ENCODE measurements around the gene NPY. TPM values are rescaled to one million over a fixed set of nuclear protein-coding genes. Genes with fewer than 3 reads are reported as not detected.

Gene NPY
- polyA plus RNA-seq, 1 of the 3 experiments (the other 2 are of a cell fraction), result 2.6 TPM

DNA sequence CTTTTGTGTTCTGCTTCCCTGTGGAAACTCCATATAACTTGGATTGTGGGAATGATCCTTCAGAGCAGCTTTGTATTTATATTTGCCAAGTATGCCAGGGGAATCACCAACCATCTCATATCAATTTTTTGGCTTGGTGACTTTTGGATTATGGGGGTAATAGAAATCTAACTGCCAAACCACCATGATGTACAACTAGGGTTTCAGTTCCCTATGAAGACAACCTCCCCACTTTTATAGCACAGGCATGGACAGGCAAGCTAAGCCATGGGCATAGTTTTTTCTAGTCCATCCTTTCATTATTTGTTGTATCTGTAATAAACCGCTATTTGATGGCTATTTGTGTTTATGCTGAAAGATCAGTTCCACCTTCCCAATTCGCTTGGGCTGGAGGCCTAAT, 17.7 kb downstream of the NPY start:
- no peak for DNase-seq
- H3K4me3 ChIP-seq (ENCODE audit: low read depth in 2 of 2, low read length in 1 of 2), result no peak overlapping the region
- no peaks in the 10 kb centered on the region for H3K36me3 ChIP-seq (replicated peaks in 1 of 2; ENCODE audit: control insufficient read depth in 1 of 2, insufficient read depth in 2 of 2, low read length in 1 of 2)
- WGBS (ENCODE audit: low lambda C conversion rate), result 17% methylated on average over 2 of the region's 2 CpGs
- ChIA-PET CTCF (interaction anchor here (1.5 to 3.1 kb wide), 3 partner anchors 12 to 80 kb away, joined by 3 to 13 read pairs (median 9); no protein-coding TSS in a partner anchor), POLR2A (no interaction called here)
- no peaks in the 10 kb centered on the region for H4K20me1 ChIP-seq (ENCODE audit: insufficient read depth)
- H3K4me2 ChIP-seq, result no peak overlapping the region
- H3K9ac ChIP-seq, result no peak overlapping the region
- no peaks in the 10 kb centered on the region for H3F3A ChIP-seq (replicated peaks; ENCODE audit: insufficient read depth)
- no peaks in the 10 kb centered on the region for H3K79me2 ChIP-seq (ENCODE audit: insufficient read depth)
- no peak overlapping the region for H2AFZ ChIP-seq (ENCODE audit: low read depth)
- no peak overlapping the region for H3K27ac ChIP-seq (ENCODE audit: low read depth in 2 of 2, low read length in 1 of 2)
- no peaks in the 10 kb centered on the region for H3K27me3 ChIP-seq (ENCODE audit: insufficient read depth)
- peaks cover 0 to 4% of the 10 kb centered on the region in 2 experiments; a peak in 2 of 4 replicates for H3K4me1 ChIP-seq (ENCODE audit: control insufficient read depth in 1 of 2, insufficient read depth in 2 of 2, low read depth in 1 of 2, low read length in 1 of 2)
- H3K9me2 ChIP-seq, result no peaks in the 10 kb centered on the region
- H3K9me3 ChIP-seq, result no peaks in the 10 kb centered on the region
- TF ChIP-seq TAF1 (IDR thresholded peaks at IDR 0.05; ENCODE audit: borderline replicate concordance, low read depth, low read length) (no peak), YY1 (IDR thresholded peaks at IDR 0.05; ENCODE audit: low read depth) (no peak), NFIC (IDR thresholded peaks at IDR 0.05; ENCODE audit: borderline replicate concordance) (no peak), ZBTB33 (IDR thresholded peaks at IDR 0.05; ENCODE audit: borderline replicate concordance, low read depth) (no peak), MAX (IDR thresholded peaks at IDR 0.05; ENCODE audit: low read depth) (no peak), EP300 (IDR thresholded peaks at IDR 0.05; ENCODE audit: borderline replicate concordance in 1 of 2, low read depth in 1 of 2, low read length in 1 of 2) (no peak), FOXM1 (IDR thresholded peaks at IDR 0.05; ENCODE audit: low read depth) (no peak), RCOR1 (IDR thresholded peaks at IDR 0.05; ENCODE audit: low read length) (no peak), RXRA (IDR thresholded peaks at IDR 0.05; ENCODE audit: borderline replicate concordance, low read depth) (no peak), RAD21 (IDR thresholded peaks at IDR 0.05; ENCODE audit: low read length) (no peak)
- TF ChIP-seq, protein P1, sequence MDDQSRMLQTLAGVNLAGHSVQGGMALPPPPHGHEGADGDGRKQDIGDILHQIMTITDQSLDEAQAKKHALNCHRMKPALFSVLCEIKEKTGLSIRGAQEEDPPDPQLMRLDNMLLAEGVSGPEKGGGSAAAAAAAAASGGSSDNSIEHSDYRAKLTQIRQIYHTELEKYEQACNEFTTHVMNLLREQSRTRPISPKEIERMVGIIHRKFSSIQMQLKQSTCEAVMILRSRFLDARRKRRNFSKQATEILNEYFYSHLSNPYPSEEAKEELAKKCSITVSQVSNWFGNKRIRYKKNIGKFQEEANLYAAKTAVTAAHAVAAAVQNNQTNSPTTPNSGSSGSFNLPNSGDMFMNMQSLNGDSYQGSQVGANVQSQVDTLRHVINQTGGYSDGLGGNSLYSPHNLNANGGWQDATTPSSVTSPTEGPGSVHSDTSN (IDR thresholded peaks at IDR 0.05), result no peak
- TF ChIP-seq, protein P2, sequence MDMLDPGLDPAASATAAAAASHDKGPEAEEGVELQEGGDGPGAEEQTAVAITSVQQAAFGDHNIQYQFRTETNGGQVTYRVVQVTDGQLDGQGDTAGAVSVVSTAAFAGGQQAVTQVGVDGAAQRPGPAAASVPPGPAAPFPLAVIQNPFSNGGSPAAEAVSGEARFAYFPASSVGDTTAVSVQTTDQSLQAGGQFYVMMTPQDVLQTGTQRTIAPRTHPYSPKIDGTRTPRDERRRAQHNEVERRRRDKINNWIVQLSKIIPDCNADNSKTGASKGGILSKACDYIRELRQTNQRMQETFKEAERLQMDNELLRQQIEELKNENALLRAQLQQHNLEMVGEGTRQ (IDR thresholded peaks at IDR 0.05; ENCODE audit: borderline replicate concordance, low read depth, low read length), result no peak

GRCh38 chr7:24304494-24305095, 20.6 kb downstream of the NPY start:
- H3K4me2 ChIP-seq, result no peak overlapping the region
- TF ChIP-seq, protein P2 (IDR thresholded peaks at IDR 0.05; ENCODE audit: borderline replicate concordance, low read depth, low read length), result no peak
- TF ChIP-seq GATA2 (CRISPR knock-in tag; IDR thresholded peaks at IDR 0.05), result no peak
- no peak overlapping the region for H2AFZ ChIP-seq (ENCODE audit: low read depth)
- no peaks in the 10 kb centered on the region for H3K4me1 ChIP-seq (ENCODE audit: control insufficient read depth in 1 of 2, insufficient read depth in 2 of 2, low read depth in 1 of 2, low read length in 1 of 2)
- no peaks in the 10 kb centered on the region for H3K27me3 ChIP-seq (ENCODE audit: insufficient read depth)
- H3K9me3 ChIP-seq, result no peaks in the 10 kb centered on the region
- no peaks in the 10 kb centered on the region for H3K36me3 ChIP-seq (replicated peaks in 1 of 2; ENCODE audit: control insufficient read depth in 1 of 2, insufficient read depth in 2 of 2, low read length in 1 of 2)
- no peaks in the 10 kb centered on the region for H3K79me2 ChIP-seq (ENCODE audit: insufficient read depth)
- ChIA-PET CTCF (interaction anchor here (1.1 to 1.6 kb wide), 3 partner anchors 13 to 76 kb away, joined by 3 to 7 read pairs (median 3); no protein-coding TSS in a partner anchor), POLR2A (no interaction called here)
- H3K9me2 ChIP-seq, result no peaks in the 10 kb centered on the region
- no peak for DNase-seq
- no peaks in the 10 kb centered on the region for H3F3A ChIP-seq (replicated peaks; ENCODE audit: insufficient read depth)
- no peaks in the 10 kb centered on the region for H4K20me1 ChIP-seq (ENCODE audit: insufficient read depth)
- no peak overlapping the region for H3K27ac ChIP-seq (ENCODE audit: low read depth in 2 of 2, low read length in 1 of 2)
- 38% methylated on average over 5 of the region's 5 CpGs for WGBS (ENCODE audit: low lambda C conversion rate)
- no peak overlapping the region for H3K9ac ChIP-seq
- no peak overlapping the region for H3K4me3 ChIP-seq (ENCODE audit: low read depth in 2 of 2, low read length in 1 of 2)
